Astrocyte (in vitro differentiated cells and primary cell): ENCODE measurements around the gene TMEM63B. TPM values are rescaled to one million over a fixed set of nuclear protein-coding genes. Genes with fewer than 3 reads are reported as not detected.

ENCODE experiments used
- DNase-seq: peaks from one replicate; pipeline ENCODE4 v3.0.0-alpha.2; 2010; ENCODE audit warnings: low read depth
- FAIRE-seq: peaks from 2 replicates; lab custom pipeline; 2011; peaks lifted over from hg19 to GRCh38; lab: Jason Lieb, UNC
- H2AFZ ChIP-seq: 2 replicates; pipeline ENCODE4 v1.6.0; 2012; ENCODE audit warnings: low read depth, low read length, inconsistent platforms
- H3K27ac ChIP-seq: 2 replicates; pipeline ENCODE4 v1.5.1; 2011; ENCODE audit warnings: low read depth, low read length, inconsistent platforms
- H3K27me3 ChIP-seq: 2 replicates; pipeline ENCODE4 v1.6.0; 2011; ENCODE audit warnings: low read length, inconsistent platforms; ENCODE audit not compliant: insufficient read depth
- H3K36me3 ChIP-seq: 2 replicates; pipeline ENCODE4 v1.5.1; 2011; ENCODE audit warnings: low read length, inconsistent platforms; ENCODE audit not compliant: insufficient read depth
- H3K4me1 ChIP-seq: 2 replicates; pipeline ENCODE4 v1.5.1; 2011; ENCODE audit warnings: low read length, inconsistent platforms; ENCODE audit not compliant: insufficient read depth
- H3K4me2 ChIP-seq: 2 replicates; pipeline ENCODE4 v1.6.0; 2012; ENCODE audit warnings: low read length, inconsistent platforms
- H3K4me3 ChIP-seq: 2 replicates; pipeline ENCODE4 v1.5.1; 2011; ENCODE audit warnings: low read depth, mild to moderate bottlenecking, low read length, inconsistent platforms; ENCODE audit not compliant: insufficient read depth
- H3K79me2 ChIP-seq: 2 replicates; pipeline ENCODE4 v1.6.0; 2012; ENCODE audit warnings: mild to moderate bottlenecking, low read length, inconsistent platforms; ENCODE audit not compliant: insufficient read depth
- H3K9ac ChIP-seq: 2 replicates; pipeline ENCODE4 v1.6.0; 2012; ENCODE audit warnings: mild to moderate bottlenecking, low read length, inconsistent platforms
- H3K9me3 ChIP-seq: 2 replicates; pipeline ENCODE4 v1.5.1; 2012; ENCODE audit warnings: low read depth, mild to moderate bottlenecking, low read length, inconsistent platforms; ENCODE audit not compliant: insufficient read depth
- H4K20me1 ChIP-seq: 2 replicates; pipeline ENCODE4 v1.6.0; 2012; ENCODE audit warnings: low read length, inconsistent platforms; ENCODE audit not compliant: insufficient read depth
- H3K27ac Mint-ChIP-seq: one replicate; pipeline ENCODE4 v1.8.0; 2021; ENCODE audit warnings: mild to moderate bottlenecking, mixed read lengths; ENCODE audit not compliant: unreplicated experiment
- H3K27me3 Mint-ChIP-seq: one replicate; pipeline ENCODE4 v1.8.0; 2021; ENCODE audit warnings: low read depth, mixed read lengths; ENCODE audit not compliant: unreplicated experiment
- H3K36me3 Mint-ChIP-seq: one replicate; pipeline ENCODE4 v1.8.0; 2021; ENCODE audit warnings: low read depth, mixed read lengths; ENCODE audit not compliant: unreplicated experiment
- H3K4me1 Mint-ChIP-seq: one replicate; pipeline ENCODE4 v1.8.0; 2021; ENCODE audit warnings: low read depth, mixed read lengths; ENCODE audit not compliant: unreplicated experiment
- H3K4me3 Mint-ChIP-seq: one replicate; pipeline ENCODE4 v1.8.0; 2021; ENCODE audit warnings: mild to moderate bottlenecking, moderate library complexity, mixed read lengths; ENCODE audit not compliant: unreplicated experiment
- H3K9me3 Mint-ChIP-seq: one replicate; pipeline ENCODE4 v1.8.0; 2021; ENCODE audit warnings: mild to moderate bottlenecking, mixed read lengths; ENCODE audit not compliant: unreplicated experiment
- EZH2 ChIP-seq: IDR thresholded peaks from 2 replicates; pipeline ENCODE4 v1.6.1; 2012; ENCODE audit warnings: mild to moderate bottlenecking, low read length, inconsistent platforms; ENCODE audit not compliant: insufficient read depth
- total RNA-seq: library from RNA; stranded (reverse); gene quantifications from 2 replicates; pipeline ENCODE4 v1.2.1, GENCODE V29; 2021
- TF ChIP-seq, protein P1 (sequence below): IDR thresholded peaks from 2 replicates; pipeline ENCODE4 v1.5.1; 2011; ENCODE audit warnings: low read depth, mild to moderate bottlenecking, inconsistent platforms, low read length, moderate library complexity; ENCODE audit not compliant: insufficient read depth

TMEM63B gene
- total RNA-seq, 1 donor from 2014 or later: 86.6 TPM

DNA sequence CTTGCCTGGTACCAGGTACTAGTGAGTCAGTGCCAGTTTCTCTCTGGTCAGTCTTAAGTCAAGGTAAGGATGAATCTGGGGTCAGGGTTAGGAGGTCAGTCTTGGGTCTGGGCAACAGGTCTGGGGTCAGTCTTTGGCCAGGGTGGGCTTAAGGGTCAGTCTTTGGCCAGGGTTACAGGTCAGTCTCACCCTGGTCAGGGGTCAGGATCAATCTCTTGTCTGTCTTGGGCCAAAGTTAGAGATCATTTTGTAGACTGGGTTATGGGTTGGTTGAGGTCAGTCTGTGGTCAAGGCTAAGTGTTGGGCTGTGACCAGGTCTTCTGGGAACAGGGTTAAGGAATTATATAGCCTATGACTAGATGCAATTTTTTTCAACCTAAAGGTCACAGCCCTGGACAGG, 18.5 kb downstream of the TMEM63B start:
- no peaks in the 10 kb centered on the region for H3K4me1 Mint-ChIP-seq
- no peaks in the 10 kb centered on the region for H3K27me3 Mint-ChIP-seq
- no peak for TF ChIP-seq EZH2
- TF ChIP-seq, protein P1, sequence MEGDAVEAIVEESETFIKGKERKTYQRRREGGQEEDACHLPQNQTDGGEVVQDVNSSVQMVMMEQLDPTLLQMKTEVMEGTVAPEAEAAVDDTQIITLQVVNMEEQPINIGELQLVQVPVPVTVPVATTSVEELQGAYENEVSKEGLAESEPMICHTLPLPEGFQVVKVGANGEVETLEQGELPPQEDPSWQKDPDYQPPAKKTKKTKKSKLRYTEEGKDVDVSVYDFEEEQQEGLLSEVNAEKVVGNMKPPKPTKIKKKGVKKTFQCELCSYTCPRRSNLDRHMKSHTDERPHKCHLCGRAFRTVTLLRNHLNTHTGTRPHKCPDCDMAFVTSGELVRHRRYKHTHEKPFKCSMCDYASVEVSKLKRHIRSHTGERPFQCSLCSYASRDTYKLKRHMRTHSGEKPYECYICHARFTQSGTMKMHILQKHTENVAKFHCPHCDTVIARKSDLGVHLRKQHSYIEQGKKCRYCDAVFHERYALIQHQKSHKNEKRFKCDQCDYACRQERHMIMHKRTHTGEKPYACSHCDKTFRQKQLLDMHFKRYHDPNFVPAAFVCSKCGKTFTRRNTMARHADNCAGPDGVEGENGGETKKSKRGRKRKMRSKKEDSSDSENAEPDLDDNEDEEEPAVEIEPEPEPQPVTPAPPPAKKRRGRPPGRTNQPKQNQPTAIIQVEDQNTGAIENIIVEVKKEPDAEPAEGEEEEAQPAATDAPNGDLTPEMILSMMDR: no peak
- Histone ChIP-seq H4K20me1 (peaks cover 15% of the 10 kb centered on the region), H3K27me3 (no peaks in the 10 kb centered on the region), H3K4me3 (no peak overlapping the region), H3K9ac (no peak overlapping the region), H3K79me2 (no peaks in the 10 kb centered on the region), H3K4me2 (no peak overlapping the region), H3K27ac (no peak overlapping the region), H3K9me3 (no peaks in the 10 kb centered on the region), H3K36me3 (peaks cover 12% of the 10 kb centered on the region), H2AFZ (no peak overlapping the region), H3K4me1 (no peaks in the 10 kb centered on the region)
- FAIRE-seq: no peak
- H3K36me3 Mint-ChIP-seq: peaks cover 33% of the 10 kb centered on the region
- DNase-seq: no peak
- no peak overlapping the region for H3K4me3 Mint-ChIP-seq
- no peaks in the 10 kb centered on the region for H3K9me3 Mint-ChIP-seq
- no peak overlapping the region for H3K27ac Mint-ChIP-seq

DNA sequence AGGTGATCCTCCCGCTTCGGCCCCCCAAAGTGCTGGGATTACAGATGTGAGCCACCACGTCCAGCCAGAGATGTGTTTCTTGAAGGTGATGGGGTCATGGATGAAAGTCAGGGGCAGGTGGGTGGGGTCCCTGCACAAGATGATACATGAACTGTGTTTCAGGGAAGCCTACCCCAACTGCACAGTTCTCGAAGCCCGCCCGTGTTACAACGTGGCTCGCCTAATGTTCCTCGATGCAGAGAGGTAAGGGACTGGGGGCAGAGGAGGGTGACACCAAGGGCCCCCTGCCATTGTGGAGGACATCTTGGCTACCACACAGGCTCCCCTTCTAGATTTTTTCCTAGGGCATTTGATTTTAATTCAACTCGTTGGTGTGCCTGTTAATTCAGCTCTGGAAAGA, 19.3 kb downstream of the TMEM63B start:
- H3K27ac Mint-ChIP-seq: no peak overlapping the region
- FAIRE-seq: no peak
- H3K36me3 Mint-ChIP-seq: peaks cover 34% of the 10 kb centered on the region

DNA sequence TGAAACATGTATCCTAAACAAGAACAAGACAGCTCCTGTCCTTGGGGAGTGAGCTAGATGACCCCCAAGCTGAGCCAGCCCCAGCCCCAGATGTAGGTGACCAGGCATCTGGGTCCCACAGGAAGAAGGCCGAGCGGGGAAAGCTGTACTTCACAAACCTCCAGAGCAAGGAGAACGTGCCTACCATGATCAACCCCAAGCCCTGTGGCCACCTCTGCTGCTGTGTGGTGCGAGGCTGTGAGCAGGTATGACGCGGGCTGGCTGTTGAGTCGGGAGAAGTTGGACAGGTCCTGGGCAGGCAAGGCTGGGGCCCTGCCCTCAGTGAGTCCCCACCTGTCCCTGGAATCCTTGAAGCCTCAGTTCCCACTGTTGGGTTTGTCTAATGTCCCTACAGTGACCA, 19.9 kb downstream of the TMEM63B start:
- no peak overlapping the region for H3K27ac Mint-ChIP-seq
- Histone ChIP-seq H3K27me3 (no peaks in the 10 kb centered on the region), H3K79me2 (no peaks in the 10 kb centered on the region), H3K36me3 (peaks cover 6% of the 10 kb centered on the region), H4K20me1 (peaks cover 27% of the 10 kb centered on the region), H3K9me3 (no peaks in the 10 kb centered on the region), H2AFZ (no peak overlapping the region), H3K4me2 (no peak overlapping the region), H3K27ac (no peak overlapping the region), H3K4me1 (no peaks in the 10 kb centered on the region), H3K4me3 (no peak overlapping the region), H3K9ac (no peak overlapping the region)
- H3K36me3 Mint-ChIP-seq: peaks cover 33% of the 10 kb centered on the region
- TF ChIP-seq, protein P1: no peak
- TF ChIP-seq EZH2: no peak
- no peak for FAIRE-seq
- DNase-seq: no peak
- no peaks in the 10 kb centered on the region for H3K9me3 Mint-ChIP-seq
- no peaks in the 10 kb centered on the region for H3K4me1 Mint-ChIP-seq
- H3K4me3 Mint-ChIP-seq: no peak overlapping the region
- no peaks in the 10 kb centered on the region for H3K27me3 Mint-ChIP-seq

More for the DNA sequence above, 19.3 kb downstream of the TMEM63B start:
- Histone ChIP-seq H3K4me1 (no peaks in the 10 kb centered on the region), H3K36me3 (peaks cover 6% of the 10 kb centered on the region), H3K27ac (no peak overlapping the region), H3K4me2 (no peak overlapping the region), H3K9me3 (no peaks in the 10 kb centered on the region), H4K20me1 (peaks cover 24% of the 10 kb centered on the region), H3K27me3 (no peaks in the 10 kb centered on the region), H3K79me2 (no peaks in the 10 kb centered on the region), H3K4me3 (no peak overlapping the region), H2AFZ (no peak overlapping the region), H3K9ac (no peak overlapping the region)
- no peak for TF ChIP-seq EZH2
- TF ChIP-seq, protein P1: no peak
- DNase-seq: no peak
- no peaks in the 10 kb centered on the region for H3K9me3 Mint-ChIP-seq
- H3K27me3 Mint-ChIP-seq: no peaks in the 10 kb centered on the region
- no peaks in the 10 kb centered on the region for H3K4me1 Mint-ChIP-seq
- no peak overlapping the region for H3K4me3 Mint-ChIP-seq
